Fibroblast of skin of left quadriceps (primary cell): ENCODE results near the gene CRYGB.

Experiments
- DNase-seq, 2 experiments: peaks; one replicate each; pipeline ENCODE4 v3.0.0-alpha.2; 2013; ENCODE audit warnings: low read depth in 2 of 2

CRYGB gene

GRCh38 chr2:208146006-208146405 lies at the start of gene CRYGB:
CRYGB (minus strand) TSS chr2:208146158; CDS start chr2:208146120, 38 bp downstream.
- no peak for DNase-seq

DNA sequence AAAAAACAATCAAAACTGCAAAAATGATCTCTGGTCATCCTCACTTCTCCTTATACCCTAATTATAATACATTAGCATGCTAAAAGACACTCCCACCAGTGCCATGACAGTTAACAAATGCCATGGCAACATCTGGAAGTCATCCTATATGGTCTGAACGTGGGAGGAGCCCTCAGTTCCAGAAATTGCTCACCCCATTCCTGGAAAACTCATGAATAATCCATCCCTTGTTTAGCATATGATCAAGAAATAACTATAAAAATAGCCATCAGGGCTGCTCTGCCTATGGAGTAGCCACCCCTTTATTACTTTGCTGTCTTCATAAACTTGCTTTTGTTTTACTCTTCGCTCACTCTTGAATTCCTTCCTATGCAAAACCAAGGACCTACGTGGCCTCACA lies 49.6 kb upstream of the CRYGB start:
- no peak for DNase-seq

DNA sequence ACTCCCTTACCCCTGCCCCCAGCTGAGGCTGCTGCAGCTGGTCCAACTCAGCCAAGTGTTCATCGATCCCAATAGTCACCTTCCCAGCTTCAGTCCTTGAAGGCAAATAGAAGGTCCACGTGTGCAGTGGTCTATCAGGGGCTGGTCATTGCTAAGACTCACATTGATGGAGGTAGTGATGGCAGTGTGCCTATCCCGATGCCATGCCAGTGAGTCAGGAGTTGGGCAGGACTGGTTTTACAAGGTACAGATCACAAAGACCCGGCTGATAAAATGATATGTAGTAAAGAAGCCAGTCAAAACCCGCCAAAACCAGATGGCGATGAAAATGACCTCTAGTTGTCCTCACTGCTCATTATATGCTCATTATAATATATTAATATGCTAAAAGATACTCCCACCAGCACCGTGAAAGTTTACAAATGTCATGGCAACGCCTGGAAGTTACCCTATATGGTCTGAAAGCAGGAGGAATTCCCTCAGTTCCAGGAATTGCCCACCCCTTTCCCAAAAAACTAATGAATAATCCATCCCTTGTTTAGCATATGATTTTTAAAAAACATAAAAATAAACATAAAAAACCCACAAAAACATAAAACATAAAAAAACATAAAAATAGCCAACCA lies 46.8 kb upstream of the CRYGB start:
- no peak for DNase-seq

GRCh38 chr2:208189810-208190503 lies 44.0 kb upstream of the CRYGB start, which contains the start of gene C2orf80:
C2orf80 (minus strand) TSS chr2:208190030; CDS start chr2:208186986, 3,044 bp downstream.
- DNase-seq: no peak

DNA sequence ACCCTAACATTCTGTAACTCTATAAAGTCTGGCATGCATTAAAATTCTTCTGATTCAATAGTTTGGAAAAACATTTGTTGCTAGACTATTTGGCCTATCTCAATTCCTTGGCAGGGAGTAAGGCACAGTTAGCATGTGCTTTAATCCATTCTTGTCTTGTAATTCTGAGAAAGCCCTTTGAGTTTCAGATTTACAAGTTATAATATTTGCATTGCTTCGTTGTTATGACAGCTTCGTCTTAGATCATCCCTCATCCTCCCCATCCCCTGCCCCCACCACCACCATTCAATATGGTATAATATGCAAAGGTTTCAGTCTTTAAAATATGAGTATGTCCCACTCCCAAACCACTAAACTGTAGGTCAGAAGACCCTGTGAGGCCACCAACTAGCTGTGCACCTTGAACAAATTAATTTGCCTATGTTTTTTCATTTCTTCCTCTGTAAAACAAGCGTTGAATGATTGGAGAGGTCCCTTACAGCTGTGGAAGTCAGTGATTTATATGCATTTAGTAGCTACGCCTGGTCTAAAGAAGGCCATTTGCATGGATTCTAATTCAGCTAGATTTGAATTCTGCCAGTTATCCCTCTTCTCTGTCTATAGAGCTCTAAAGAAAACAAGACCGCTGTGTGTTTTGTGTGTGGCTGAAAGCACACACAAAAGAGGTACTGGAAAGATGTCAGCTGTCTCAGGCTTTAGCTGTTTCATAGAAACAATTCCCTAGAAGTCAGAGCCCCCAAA lies 43.3 kb upstream of the CRYGB start:
- no peak for DNase-seq

GRCh38 chr2:208186893-208187292 lies 40.9 kb upstream of the CRYGB start:
- no peak for DNase-seq

DNA sequence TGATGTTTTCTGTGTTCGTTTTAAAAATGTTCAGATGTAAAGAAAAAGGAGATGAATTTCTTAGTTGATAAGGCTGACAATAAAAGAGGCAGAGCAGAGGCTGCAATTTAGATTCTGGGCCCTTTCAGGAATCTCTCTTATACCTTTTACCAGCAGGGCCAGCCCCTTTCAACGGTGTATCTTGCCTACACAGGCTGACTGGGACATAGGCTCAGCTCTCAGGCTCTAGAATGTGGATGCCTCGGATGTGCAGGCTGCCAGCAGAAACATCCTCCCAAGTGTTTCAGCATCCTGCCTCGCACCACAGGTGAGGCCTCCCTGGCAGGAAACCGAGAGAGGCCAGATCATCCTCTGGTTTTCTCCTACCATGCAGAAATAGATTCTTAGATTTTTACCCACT lies 40.5 kb upstream of the CRYGB start:
- DNase-seq: no peak

GRCh38 chr2:208183972-208184705 lies 38.2 kb upstream of the CRYGB start:
- DNase-seq: no peak

- no peak for DNase-seq
These were observed 37.6 kb upstream of the CRYGB start for GRCh38 chr2:208183526-208183925.

GRCh38 chr2:208182835-208183234 lies 36.9 kb upstream of the CRYGB start:
- no peak for DNase-seq

DNA sequence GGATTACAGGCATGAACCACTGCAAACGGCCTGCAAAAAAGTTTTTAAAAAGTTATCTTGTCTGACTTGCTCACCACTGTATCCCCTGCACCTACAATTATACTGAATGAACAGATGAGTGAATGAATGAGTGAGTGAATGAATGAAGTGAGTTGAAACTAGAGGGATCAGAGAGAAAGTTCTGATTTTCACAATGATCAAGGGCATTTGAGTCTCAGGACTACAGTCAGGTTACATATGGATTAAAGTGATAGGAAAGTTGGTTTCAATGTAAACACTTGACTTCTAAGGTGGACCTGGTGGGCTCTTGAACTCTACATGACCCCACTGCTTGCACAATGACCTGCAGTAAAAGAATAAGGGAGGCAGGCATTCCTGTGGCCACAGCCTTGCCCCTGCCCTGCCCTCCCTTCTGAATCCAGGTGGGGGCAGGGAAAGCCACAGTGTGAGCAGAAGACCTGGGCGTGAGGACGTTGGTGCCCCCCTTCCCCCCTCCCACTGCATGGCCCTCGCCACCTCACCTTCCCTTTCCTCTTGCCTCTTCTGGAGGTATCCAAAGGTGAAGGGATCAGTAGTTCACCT lies 33.2 kb upstream of the CRYGB start:
- no peak for DNase-seq

DNA sequence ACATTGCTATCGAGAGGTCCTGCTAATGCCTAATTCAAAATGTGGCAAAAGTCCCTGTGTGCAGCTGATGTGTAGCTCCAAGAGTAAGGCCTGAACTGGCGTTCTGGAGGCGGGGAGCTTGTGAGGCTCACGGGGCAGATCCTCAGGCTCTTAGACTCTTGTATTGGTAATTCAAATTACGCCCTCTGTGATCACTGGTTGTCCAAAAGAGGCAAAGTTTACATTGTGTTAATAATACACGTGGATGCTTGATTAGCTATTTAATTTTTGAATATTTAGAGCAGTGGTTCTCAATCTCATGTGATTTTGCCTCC lies 29.8 kb upstream of the CRYGB start:
- no peak for DNase-seq

DNA sequence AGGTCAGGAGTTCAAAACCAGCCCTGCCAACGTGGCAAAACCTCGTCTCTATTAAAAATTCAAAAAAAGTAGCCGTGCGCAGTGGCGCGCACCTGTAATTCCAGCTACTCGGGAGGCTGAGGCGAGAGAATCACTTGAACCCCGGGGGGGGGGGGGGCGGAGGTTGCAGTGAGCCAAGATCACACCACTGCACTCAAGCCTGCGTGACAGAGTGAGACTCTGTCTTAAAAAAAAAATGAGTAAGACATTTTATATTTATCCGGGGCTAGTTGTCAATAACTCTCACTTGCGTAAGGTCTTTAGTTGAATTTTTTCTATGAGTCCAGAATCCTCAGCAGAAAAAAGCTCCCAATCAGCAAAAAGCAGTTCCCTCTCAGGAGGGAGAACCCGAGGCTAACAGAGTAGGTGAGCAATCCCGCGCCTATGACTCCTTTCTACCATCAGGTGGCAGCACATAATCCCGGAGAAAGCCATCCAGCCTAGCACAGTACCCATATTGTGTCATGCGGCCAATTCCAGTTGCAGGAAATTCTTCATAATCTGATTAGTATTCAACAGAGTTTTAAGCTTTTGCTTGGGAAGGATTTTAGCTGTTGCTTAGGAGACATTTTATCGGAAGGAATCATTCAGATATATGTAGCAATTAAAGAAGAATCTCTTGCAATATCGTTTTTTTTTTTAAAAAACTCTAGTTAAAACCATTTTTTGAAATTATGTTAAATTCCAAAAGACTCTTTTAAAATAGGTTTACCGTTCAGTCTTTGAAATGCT lies 29.3 kb upstream of the CRYGB start:
- DNase-seq: peak; percentile 46 to 54

DNA sequence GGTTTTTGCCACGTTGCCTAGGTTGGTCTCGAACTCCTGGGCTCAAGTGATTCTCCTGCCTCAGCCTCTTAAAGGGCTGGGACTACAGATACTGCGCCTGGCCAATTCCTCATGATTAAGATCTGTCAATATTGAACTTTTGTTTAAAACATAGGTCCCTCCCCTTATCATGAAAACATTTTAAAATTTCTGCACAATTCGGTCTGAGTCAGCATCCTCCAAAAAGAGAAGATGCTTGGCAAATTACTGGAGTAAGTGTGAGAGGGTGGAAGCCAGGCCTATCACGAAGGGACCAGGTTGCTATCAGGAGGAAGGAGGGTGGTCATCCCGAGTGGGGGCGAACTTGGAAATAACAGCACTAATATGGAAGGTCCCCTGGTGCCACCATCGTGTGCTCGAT lies 28.2 kb upstream of the CRYGB start:
- DNase-seq: no peak

GRCh38 chr2:208172125-208172524 lies 26.2 kb upstream of the CRYGB start:
- DNase-seq: no peak

DNA sequence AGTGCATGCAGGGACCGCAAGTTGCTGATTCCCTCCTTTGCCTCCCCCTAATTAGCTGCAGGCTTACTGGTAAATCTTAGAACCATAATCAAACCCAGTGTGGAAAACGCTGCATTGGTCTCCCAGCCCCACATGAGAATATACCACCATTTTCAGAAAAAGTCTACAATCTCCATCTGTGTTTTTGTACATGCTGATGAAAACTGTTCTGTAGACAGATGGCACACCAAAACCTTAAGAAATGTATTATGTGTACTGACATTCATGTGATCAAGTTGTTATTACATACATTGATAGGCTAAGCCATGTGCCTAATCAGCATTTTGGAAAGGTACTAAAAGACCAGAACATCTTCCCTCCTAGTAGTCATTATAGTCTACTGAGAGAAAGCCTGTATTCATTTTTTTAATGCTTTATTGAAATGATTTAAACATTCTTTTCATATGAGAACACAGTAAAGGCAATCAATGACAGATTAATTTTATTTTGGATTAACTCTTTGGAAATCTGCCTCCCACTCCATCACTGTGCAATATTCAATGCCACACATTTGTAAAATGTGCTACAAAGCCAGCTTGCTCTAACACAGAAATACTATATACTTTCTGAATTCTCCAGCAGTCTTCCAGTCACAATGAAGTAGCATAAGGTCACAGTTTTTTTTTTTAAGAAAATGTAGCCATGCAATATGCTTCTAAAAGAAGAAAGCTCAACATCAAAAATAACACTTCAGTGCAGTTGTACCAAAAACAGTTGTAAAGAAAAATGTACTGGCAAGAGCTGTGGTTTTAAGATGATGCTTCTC lies 19.2 kb upstream of the CRYGB start:
- no peak for DNase-seq

GRCh38 chr2:208163489-208163888 lies 17.5 kb upstream of the CRYGB start, which contains the start of gene CRYGA:
CRYGA (minus strand) TSS chr2:208163589; CDS start chr2:208163556, 33 bp downstream.
- no peak for DNase-seq

- DNase-seq: no peak
These were observed 10.5 kb upstream of the CRYGB start for GRCh38 chr2:208156439-208156838.

DNA sequence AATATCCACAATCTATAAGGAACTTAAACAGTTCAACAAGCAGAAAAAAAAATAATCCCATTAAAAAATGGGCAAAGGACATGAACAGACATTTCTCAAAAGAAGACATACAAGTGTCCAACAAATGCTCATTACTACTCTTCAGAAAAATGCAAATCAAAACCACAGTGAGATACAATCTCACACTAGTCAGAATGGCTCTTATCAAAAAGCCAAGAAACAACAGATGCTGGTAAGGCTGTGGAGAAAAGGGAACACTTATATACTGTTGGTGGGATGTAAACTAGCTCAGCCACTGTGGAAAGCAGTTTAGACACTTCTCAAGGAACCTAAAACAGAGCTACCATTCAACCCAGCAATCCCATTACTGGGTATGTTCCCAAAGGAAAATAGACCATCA lies 7.2 kb upstream of the CRYGB start:
- DNase-seq: no peak

DNA sequence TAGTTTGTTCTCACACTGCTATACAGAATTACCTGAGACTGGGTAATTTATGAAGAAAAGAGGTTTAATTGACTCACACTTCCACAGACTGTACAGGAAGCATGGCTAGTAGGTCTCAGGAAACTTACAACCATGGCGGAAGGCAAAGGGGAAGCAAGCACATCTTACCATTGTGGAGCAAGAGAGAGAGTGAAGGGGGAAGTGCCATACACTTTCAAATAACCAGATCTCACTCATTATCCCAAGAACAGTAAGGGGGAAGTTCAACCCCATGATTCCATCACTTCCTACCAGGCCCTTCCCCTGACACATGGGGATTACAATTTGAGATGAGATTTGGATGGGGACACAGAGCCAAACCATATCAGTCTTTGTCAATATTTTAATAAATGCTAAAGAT lies 5.0 kb upstream of the CRYGB start:
- no peak for DNase-seq
